AML-193 (cell line): ENCODE measurements around the gene TUBA8.
"Not testable (repeated sequence)": the region's sequence is repeated elsewhere in the genome, so short reads cannot be mapped to it uniquely, and the experiment has no call there.

Source experiments
- DNase-seq, 2 experiments: peaks; one replicate each; lab custom pipeline; 2025; lab: John Stamatoyannopoulos, UW

The TUBA8 gene

GRCh38 chr22:18130699-18131429 lies 20.3 kb downstream of the TUBA8 start:
- DNase-seq = no peak

DNA sequence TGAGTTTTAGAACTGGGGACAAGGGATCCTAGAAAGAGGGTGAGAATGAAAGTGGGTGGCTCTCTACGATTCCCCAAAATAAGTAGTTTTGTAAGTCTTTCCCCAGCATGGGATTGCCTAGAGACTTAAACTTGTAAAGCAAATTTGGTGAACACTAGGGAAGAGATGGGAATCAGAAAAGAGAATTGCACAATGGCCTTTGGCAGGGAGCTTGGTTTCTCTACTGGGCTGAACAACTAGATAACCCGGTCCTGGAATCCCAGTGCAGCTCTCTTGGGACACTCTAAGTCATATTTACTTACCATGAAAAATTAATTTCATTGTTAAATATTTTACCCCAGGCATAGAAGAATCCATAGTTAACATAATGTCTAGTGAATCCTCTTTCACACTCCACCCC lies 22.8 kb downstream of the TUBA8 start:
- no peak for DNase-seq

DNA sequence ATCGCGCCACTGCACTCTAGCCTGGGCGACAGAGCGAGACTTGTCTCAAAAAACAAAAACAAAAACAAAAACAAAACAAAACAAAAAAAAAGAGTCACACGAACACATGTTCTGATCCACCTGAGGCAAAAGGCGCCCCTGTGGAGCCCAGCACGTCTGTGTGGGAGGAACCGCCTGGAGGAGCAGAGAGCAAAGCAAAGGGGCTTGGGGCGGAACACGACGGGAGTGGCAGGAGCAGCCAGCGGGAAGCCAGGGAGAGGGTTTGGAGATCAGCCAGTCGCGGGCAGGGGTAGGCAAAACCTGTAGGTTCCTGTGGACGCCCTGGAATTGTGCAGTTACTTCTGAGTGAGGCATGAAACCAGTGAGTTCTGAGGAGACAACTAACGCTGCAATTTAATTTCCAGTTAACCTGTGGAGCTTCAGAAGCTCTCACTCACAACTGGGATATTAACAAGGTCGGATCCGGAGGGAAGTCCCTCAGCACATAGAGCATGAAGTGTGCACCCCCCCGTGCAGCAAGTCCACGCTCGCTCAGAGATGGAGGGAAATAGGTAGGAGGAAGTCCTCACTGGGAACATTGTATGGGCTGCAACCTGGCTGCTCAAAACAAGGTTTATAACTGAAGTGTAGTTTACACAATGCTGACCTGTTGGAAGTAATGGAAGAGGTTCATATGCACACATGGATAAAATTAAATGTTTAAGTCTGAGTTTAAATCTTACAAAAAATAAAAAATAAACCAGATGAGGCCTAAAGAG lies 26.1 kb downstream of the TUBA8 start:
- no peak for DNase-seq

DNA sequence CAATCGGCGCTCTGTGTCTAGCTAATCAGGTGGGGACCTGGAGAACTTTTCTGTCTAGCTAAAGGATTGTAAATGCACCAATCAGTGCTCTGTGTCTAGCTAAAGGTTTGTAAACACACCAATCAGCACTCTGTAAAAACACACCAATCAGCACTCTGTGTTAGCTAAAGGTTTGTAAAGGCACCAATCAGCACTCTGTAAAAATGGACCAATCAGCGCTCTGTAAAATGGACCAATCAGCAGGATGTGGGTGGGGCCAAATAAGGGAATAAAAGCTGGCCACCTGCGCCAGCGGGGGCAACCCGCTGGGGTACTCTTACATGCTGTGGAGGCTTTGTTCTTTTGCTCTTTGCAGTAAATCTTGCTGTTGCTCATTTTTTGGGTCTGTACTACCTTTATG lies 30.4 kb downstream of the TUBA8 start:
- not testable (repeated sequence) for DNase-seq

DNA sequence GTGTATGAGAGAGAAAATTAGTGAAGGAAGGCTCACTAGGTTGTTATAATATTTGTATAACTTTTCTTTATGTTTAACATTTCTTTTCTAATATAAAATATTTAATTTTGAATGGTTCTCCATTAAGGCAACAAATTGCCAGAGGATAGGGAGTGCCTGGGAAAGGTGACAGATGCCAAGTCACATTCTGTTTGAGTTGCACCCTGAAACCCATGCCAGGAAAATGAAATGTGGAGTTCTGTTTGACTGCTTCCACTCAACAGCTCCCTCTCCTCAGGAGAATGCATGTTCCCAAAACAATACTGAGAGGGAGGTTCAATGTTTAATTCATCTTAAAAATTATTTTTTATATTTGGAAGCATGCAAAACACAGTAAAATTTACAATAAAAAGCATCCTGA lies 33.5 kb downstream of the TUBA8 start:
- no peak for DNase-seq

DNA sequence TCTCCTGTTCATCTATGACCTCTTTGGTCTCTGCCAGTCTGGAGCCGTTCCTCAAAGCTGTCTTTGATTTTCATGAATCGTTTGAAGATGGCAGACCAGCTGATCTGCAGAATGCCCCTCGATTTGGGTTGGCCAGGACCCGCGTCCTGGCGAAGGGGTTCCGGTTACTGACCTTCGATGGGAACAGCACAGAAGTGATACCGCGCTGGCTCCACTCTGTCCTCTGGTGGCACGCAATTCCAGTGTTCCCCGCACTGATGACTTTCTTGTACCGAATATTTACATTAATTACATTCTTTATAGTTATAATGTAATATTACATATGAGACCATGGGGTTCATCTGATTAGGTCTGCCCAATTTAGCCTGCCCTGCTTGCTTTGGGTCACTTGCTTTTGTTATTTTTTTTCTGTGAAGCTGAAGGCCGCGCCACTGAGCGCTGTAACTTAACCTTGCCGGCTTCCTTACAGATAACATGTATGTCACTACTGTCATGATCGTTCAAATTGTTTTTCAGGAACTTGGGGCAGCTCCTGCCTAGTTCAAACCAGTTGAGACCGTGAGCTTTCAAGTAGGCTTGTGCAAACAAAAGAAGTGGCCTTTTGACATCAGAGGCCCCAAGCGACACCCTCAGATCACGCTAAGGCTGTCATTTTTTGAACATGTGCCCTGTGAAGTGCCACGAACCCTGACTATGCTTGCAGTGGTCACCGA lies 35.2 kb downstream of the TUBA8 start:
- no peak for DNase-seq

DNA sequence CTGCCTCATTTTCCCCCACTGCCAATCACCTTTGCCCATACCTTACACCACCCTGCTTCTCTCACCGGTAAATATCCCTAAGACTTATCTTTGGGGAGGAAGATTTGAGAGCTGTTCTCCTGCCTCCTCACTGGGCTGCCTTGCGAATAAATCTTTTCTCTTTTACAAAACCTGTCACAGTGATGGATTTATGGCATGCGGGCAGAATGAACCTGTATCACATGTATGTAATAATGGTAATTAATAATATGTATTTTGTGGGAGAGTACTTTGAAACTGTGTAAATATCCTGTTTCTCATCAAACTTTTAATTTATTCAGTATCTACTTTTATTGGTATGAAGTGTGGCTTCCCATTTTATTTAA lies 35.8 kb downstream of the TUBA8 start:
- no peak for DNase-seq

- DNase-seq = no peak
Measured at GRCh38 chr22:18147791-18148190, 37.2 kb downstream of the TUBA8 start.

GRCh38 chr22:18148293-18148965 lies 37.8 kb downstream of the TUBA8 start:
- DNase-seq = no peak

DNA sequence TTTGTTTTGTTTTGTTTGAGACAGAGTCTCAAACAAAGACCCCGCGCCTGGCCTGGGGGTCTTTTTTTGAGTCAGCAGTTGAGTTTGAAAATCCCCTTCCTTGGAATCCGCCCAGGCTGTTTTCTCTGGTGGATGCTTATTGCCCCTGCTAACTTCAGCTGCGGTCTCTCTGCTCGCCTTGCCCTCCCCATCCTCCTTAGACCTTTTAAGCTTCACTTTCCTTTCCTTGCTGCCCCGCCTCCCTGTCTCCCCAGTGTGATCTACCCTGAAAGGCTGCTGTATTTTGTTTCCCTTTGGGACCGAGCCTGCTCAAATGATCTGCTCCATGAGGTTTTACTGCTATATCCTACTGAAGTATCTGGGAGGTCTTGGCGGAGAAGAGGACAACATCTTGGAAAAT lies 41.9 kb downstream of the TUBA8 start:
- no peak for DNase-seq

GRCh38 chr22:18154821-18155390 lies 44.3 kb downstream of the TUBA8 start:
- DNase-seq = no peak

DNA sequence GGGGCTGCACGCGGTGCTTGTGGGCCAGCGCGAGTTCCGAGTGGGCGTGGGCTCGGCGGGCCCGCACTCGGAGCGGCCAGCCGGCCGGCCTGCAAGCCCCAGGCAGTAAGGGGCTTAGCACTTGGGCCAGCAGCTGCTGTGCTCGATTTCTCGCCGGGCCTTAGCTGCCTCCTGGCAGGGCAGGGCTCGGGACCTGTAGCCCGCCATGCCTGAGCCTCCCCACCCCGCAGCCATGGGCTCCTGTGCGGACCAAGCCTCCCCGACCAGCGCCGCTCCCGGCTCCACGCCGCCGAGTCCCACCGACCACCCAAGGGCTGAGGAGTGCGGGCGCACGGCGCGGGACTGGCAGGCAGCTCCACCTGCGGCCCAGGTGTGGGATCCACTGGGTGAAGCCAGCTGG lies 44.9 kb downstream of the TUBA8 start:
- DNase-seq = not testable (repeated sequence)

DNA sequence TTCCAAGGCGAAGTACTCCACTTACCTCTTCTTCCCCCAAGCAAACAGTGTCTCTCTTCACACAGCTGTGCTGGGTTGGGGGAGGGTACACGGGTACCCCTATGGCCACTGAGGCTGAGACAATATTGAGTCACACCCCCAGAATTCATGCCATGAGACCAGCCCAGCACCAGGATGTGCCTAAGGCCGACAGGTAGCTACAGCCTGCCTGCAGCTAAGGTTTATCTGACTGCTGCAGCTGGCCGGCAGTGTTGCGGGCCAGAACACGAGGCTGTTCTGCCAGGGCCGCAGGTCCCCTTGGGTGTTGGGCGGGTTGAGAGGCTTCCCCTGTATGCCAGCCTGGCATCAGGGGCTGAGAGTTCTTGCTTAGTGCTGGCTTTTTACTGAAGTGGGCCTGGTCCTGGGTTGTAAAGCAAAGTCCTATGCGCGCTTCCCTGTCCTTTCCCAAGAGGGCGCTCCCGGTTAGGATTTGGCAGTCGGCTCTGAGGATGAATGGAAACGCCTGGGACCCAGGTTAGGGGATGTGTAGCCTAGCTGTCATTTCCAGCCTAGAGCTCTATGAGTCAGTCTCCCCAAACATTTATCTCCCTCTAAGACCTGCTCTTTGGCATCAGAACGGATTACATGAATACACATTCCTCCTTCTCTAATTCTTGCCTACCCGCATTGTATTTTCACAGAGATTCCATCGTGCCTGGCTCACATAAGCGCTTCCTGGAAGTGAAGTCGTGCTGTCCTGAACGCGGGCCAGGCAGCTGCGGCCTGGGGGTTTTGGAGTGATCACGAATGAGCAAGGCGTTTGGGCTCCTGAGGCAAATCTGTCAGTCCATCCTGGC lies 46.5 kb downstream of the TUBA8 start:
- peak; percentile 53 to 61 for DNase-seq

DNA sequence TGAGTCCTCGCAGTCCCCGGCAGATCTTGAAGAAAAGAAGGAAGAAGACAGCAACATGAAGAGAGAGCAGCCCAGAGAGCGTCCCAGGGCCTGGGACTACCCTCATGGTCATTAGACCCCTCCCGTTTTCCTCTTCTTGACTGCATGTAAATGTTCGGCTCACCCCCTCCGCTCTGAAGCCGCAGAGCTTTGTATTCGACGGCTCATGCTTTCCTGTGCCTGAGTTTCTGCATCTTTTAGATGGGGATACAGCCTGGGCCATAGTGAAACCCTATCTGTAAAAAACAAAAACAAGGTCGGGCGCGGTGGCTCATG lies 47.1 kb downstream of the TUBA8 start:
- no peak for DNase-seq

DNA sequence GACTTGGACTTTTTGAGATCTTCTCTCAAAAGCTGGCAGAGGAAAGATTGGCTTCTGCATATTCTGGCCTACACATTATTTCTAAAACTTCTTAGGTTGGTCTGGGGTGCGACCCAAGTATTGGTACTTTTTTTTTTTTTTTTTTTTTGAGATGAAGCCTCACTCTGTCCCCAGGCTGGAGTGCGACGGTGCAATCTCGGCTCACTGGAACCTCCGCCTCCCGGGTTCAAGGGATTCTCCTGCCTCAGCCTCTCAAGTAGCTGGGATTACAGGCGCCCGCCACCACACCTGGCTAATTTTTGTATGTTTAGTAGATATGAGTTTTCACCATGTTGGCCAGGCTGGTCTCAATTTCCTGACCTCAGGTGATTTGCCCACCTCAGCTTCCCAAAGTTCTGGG lies 50.0 kb downstream of the TUBA8 start:
- not testable (repeated sequence) for DNase-seq

DNA sequence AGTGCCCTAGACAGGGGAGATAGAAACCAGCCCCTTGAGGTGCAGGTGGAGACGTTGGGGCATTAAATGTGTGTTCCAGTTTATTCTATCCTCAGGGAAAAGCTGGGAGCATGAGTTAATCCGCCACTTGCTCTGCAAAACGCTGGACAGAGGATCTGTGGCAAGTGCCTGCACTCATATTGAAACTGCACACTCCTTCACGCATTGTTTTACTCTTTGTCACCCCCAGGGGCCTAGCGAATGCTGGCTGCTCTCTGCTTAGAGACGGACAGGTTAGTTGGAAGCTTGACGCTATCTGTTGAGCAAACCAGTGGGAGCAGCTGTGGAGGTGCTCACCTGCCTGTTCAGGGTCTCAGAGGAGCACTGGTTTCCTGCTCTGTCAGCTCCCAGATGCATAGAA lies 53.2 kb downstream of the TUBA8 start:
- DNase-seq = not testable (repeated sequence)

DNA sequence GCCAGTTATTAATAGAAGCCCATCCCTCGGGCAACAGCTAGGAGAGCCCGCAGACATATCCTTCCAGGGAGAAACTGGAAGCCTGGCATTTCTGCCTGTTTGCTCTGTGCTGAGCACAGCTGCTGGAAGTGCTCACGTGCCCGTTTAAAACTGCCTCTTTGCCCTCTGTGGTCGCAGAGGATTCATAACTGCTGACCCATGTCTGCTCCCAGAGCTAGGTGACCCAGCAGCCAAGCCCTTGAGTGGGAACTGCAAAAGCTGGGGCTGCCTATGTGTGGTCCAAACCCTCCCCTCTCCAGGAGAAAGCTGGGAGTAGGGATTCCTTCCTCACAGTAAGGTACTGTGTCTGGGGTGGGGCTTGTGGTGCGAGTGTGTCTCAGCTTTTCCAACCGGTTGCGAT lies 54.0 kb downstream of the TUBA8 start:
- not testable (repeated sequence) for DNase-seq

GRCh38 chr22:18165356-18165755 lies 54.7 kb downstream of the TUBA8 start:
- DNase-seq = not testable (repeated sequence)

DNA sequence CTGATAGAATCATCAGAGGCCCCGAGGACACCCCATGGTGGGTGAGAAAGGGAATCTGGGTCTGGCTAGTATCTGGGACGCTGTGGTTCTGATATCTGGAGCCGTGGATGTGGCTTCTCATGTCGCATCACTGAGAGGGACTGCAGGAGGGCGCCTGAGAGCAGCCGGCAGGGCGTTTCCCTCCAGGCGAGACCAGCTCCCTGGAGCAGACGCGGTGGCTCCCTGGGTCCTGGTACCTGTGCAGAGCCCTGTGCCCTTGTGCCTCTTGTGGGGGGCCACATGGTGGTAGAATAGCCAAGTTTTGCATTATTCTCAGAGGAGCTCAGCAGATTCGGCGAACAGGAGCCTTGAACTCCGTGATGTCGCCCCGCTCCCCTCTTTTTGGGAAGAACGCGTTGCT lies 59.7 kb downstream of the TUBA8 start:
- DNase-seq = not testable (repeated sequence)

- not testable (repeated sequence) for DNase-seq
Measured at GRCh38 chr22:18172203-18172602, 61.6 kb downstream of the TUBA8 start.

DNA sequence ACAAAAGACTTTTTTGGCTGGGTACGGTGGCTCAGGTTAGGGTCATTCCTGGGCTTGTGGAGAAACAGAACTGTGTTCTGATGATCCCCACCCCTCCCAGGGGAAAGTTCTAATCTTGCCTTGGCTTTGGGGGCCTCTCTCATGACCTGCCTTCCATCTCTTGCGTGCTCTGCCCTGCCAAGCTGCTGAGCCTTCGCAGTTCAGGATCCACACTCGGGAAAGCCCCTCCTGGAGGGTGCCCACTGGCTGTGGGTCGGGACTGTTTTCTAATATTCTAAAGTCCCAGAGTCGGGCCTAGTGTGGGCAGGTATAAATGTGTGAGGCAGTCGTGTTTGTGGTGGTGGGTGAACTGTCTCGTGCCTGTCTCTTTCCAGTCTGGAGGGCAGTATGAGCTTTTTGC lies 62.2 kb downstream of the TUBA8 start:
- not testable (repeated sequence) for DNase-seq
